Thoracic aorta (tissue), 2 donors: Measurements from ENCODE around the gene HLA-E. TPM values are rescaled to one million over a fixed set of nuclear protein-coding genes. Genes with fewer than 3 reads are reported as not detected.
A peak's percentile ranks its signal among the peaks of the same experiment; 100 is the strongest.

Experiments used
- ATAC-seq: fragments of 150-250 bp; one replicate; pipeline ENCODE4 v1.8.0; 2017; ENCODE audit warnings: low read depth; ENCODE audit not compliant: insufficient number of reproducible peaks, low FRiP score
- DNase-seq: peaks from one replicate; pipeline ENCODE4 v3.0.0-alpha.2; 2020; ENCODE audit warnings: low spot score
- H3K27ac ChIP-seq, 2 donors: fragments of 200-600 bp; sonication (generic); 1 replicate in 1 of 2; 2 replicates in 1 of 2; pipeline ENCODE4 v1.5.1; 2016; ENCODE audit warnings: mild to moderate bottlenecking in 2 of 2, moderate library complexity in 2 of 2
- H3K27me3 ChIP-seq: fragments of 200-600 bp; sonication (generic); replicated peaks from 2 replicates; pipeline ENCODE4 v1.6.0; 2016; ENCODE audit warnings: mild to moderate bottlenecking; ENCODE audit not compliant: insufficient read depth
- H3K36me3 ChIP-seq: fragments of 200-600 bp; sonication (generic); one replicate; pipeline ENCODE4 v1.5.1; 2016
- H3K4me1 ChIP-seq, 2 donors: fragments of 200-600 bp; sonication (generic); 1 replicate in 1 of 2; 2 replicates in 1 of 2; pipeline versions ENCODE4 v1.5.1 to v1.6.0; 2016; ENCODE audit warnings: low read depth in 2 of 2, mild to moderate bottlenecking in 1 of 2; ENCODE audit not compliant: control insufficient read depth in 1 of 2
- H3K4me3 ChIP-seq: fragments of 200-600 bp; sonication (generic); 2 replicates; pipeline ENCODE4 v1.5.1; 2016; ENCODE audit warnings: mild to moderate bottlenecking
- H3K9me3 ChIP-seq: fragments of 200-600 bp; sonication (generic); 2 replicates; pipeline ENCODE4 v1.5.1; 2016
- total RNA-seq, 2 donors: library from RNA; depleted of rRNA; stranded (reverse); fragments of >200 nt; gene quantifications; one replicate each; pipeline versions ENCODE4 v1.1.0 to v1.2.3, GENCODE V29; 2016
- TF ChIP-seq, protein P1 (sequence below): fragments of 200-600 bp; sonication (generic); IDR thresholded peaks from one replicate; pipeline ENCODE4 v1.5.1; 2019; ENCODE audit warnings: antibody characterized with exemption

HLA-E gene
- 100 to 1,000 TPM; 507 to 602 TPM for total RNA-seq

DNA sequence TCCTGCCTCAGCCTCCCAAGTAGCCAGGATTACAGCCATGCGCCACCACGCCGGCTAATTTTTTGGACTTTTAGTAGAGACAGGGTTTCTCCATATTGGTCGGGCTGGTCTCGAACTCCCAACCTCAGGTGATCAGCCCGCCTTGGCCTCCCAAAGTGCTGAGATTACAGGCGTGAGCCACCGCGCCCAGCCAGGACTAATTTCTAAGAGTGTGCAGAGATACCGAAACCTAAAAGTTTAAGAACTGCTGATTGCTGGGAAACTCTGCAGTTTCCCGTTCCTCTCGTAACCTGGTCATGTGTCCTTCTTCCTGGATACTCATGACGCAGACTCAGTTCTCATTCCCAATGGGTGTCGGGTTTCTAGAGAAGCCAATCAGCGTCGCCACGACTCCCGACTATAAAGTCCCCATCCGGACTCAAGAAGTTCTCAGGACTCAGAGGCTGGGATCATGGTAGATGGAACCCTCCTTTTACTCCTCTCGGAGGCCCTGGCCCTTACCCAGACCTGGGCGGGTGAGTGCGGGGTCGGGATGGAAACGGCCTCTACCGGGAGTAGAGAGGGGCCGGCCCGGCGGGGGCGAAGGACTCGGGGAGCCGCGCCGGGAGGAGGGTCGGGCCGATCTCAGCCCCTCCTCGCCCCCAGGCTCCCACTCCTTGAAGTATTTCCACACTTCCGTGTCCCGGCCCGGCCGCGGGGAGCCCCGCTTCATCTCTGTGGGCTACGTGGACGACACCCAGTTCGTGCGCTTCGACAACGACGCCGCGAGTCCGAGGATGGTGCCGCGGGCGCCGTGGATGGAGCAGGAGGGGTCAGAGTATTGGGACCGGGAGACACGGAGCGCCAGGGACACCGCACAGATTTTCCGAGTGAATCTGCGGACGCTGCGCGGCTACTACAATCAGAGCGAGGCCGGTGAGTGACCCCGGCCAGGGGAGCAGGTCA, at the start of gene HLA-E:
Gene HLA-E (plus strand): TSS at position 429 of the 945 bp plus-strand sequence. CDS start 23 bp downstream, at position 452.
- ATAC-seq, result peak; percentile 99
- H3K36me3 ChIP-seq, result peaks cover 25% of the 10 kb centered on the region
- TF ChIP-seq, protein P1, sequence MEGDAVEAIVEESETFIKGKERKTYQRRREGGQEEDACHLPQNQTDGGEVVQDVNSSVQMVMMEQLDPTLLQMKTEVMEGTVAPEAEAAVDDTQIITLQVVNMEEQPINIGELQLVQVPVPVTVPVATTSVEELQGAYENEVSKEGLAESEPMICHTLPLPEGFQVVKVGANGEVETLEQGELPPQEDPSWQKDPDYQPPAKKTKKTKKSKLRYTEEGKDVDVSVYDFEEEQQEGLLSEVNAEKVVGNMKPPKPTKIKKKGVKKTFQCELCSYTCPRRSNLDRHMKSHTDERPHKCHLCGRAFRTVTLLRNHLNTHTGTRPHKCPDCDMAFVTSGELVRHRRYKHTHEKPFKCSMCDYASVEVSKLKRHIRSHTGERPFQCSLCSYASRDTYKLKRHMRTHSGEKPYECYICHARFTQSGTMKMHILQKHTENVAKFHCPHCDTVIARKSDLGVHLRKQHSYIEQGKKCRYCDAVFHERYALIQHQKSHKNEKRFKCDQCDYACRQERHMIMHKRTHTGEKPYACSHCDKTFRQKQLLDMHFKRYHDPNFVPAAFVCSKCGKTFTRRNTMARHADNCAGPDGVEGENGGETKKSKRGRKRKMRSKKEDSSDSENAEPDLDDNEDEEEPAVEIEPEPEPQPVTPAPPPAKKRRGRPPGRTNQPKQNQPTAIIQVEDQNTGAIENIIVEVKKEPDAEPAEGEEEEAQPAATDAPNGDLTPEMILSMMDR, result no peak

DNA sequence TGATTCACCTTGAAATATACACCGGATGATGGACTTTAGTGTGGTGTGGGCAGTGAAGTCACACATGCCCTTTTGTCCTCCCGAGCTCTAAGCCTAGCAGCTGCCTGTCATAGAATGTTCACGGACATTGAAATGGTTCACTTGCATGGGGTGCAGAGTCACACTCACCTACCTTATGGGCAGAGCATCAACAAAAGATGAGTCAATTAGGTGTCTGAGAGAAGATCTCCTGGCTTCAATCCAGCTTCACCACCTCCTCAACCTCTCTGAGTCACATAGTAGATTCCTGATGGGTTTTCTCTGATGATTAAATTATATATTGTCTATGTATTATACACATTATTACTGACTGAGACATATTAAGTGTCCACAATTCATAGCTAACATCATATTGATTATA, 48.1 kb upstream of the HLA-E start:
- H3K4me3 ChIP-seq, result no peak overlapping the region
- H3K27me3 ChIP-seq, result peaks cover 8% of the 10 kb centered on the region
- DNase-seq (no peak), ATAC-seq (no peak)
- no peaks in the 10 kb centered on the region for H3K36me3 ChIP-seq
- TF ChIP-seq, protein P1, result no peak
- no peaks in the 10 kb centered on the region for H3K4me1 ChIP-seq
- no peak overlapping the region for H3K27ac ChIP-seq
- H3K9me3 ChIP-seq, result no peaks in the 10 kb centered on the region

More for the DNA sequence above, at the start of gene HLA-E:
- peaks cover 10 to 24% of the 10 kb centered on the region in 2 donors for H3K4me1 ChIP-seq
- peak; percentile 96 for DNase-seq
- peak within 1 kb of the TSS; percentile 83 for H3K4me3 ChIP-seq
- no peaks in the 10 kb centered on the region for H3K27me3 ChIP-seq
- no peaks in the 10 kb centered on the region for H3K9me3 ChIP-seq
- H3K27ac ChIP-seq, result peak within 1 kb of the TSS; percentile 94 to 96

DNA sequence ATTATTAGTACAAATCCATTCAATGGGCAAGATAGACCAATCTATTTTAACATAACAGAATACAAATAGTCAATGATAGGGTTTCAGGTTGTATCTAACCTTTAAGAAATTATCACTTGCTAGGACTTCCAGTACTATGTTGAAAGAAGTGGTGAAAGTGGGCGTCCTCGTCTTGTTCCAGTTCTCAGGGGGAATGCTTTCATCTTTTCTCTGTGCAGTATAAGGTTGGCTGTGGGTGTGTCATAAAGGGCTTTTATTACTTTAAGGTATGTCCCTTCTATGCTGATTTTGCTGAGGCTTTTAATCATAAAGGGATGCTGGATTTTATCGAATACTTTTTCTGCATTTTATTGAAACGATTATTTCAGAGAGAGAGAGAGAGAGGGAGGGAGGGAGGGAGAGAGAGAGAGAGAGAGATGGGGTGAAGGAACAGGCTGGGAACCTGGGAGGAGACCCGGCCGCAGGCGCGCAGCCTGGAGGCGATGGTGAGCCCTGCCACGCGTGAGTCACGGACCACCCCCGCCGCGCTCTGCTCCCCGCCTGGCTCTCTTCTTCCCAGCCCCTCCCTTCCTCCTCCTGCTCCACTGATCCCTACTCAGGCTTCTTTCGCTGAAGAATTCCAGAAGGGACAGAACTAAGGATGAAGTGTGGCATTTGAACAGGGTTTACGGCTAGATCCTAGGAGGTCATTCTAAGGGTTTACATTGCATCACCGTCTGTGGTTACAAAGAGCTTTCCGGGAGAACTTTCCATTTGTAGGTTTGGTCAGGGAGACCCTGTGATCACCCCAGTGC, 45.5 kb upstream of the HLA-E start:
- TF ChIP-seq, protein P1, result no peak
- no peak for DNase-seq
- no peaks in the 10 kb centered on the region for H3K4me1 ChIP-seq
- H3K27me3 ChIP-seq, result peaks cover 11% of the 10 kb centered on the region
- H3K9me3 ChIP-seq, result no peaks in the 10 kb centered on the region
- no peak overlapping the region for H3K4me3 ChIP-seq
- H3K27ac ChIP-seq, result no peak overlapping the region
- no peak for ATAC-seq
- no peaks in the 10 kb centered on the region for H3K36me3 ChIP-seq

DNA sequence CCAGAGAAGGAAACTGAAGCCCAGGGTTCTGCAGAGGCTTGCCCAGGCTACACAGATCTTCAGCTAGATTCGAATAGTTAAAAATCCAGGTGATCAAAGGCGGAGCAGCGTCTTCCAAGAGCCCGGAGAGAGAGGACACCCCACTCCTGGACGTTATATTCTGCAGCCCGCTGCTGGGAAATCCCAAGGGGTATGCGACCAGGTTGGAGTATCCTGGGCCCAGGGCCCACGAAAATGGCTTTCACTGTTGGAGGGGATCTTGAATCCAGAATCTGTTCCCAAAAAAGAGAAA, 44.9 kb upstream of the HLA-E start:
- no peak overlapping the region for H3K27ac ChIP-seq
- no peaks in the 10 kb centered on the region for H3K9me3 ChIP-seq
- H3K4me1 ChIP-seq, result no peaks in the 10 kb centered on the region
- ATAC-seq (no peak), DNase-seq (no peak)
- TF ChIP-seq, protein P1, result no peak
- H3K27me3 ChIP-seq, result peaks cover 16% of the 10 kb centered on the region
- no peak overlapping the region for H3K4me3 ChIP-seq
- H3K36me3 ChIP-seq, result no peaks in the 10 kb centered on the region

DNA sequence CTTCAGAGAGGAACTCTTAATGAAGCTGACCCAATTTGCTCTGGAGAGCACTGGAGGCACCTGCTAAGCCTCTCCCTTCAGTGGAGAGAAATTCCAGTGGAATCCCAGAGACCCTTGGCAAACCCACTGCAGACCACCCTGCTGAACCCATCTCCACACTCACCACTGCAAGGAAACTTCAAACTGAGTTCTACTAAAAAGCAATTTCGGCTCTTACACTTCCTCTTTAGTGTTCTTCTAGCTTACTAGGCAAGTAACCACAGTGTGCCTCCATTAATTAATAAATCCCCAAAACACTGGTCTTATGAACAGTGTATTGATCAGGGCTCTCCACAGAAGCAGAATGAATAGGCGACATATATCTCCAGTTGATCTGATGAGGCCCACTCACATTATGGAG, 43.0 kb upstream of the HLA-E start:
- Histone ChIP-seq H3K36me3 (no peaks in the 10 kb centered on the region), H3K9me3 (no peaks in the 10 kb centered on the region), H3K27me3 (peaks cover 17% of the 10 kb centered on the region), H3K27ac (no peak overlapping the region), H3K4me1 (peaks cover 2 to 8% of the 10 kb centered on the region in 2 donors), H3K4me3 (no peak overlapping the region)
- ATAC-seq, result no peak
- TF ChIP-seq, protein P1, result no peak
- no peak for DNase-seq
